ENCODE measurements around the gene APC.

Gene APC

DNA sequence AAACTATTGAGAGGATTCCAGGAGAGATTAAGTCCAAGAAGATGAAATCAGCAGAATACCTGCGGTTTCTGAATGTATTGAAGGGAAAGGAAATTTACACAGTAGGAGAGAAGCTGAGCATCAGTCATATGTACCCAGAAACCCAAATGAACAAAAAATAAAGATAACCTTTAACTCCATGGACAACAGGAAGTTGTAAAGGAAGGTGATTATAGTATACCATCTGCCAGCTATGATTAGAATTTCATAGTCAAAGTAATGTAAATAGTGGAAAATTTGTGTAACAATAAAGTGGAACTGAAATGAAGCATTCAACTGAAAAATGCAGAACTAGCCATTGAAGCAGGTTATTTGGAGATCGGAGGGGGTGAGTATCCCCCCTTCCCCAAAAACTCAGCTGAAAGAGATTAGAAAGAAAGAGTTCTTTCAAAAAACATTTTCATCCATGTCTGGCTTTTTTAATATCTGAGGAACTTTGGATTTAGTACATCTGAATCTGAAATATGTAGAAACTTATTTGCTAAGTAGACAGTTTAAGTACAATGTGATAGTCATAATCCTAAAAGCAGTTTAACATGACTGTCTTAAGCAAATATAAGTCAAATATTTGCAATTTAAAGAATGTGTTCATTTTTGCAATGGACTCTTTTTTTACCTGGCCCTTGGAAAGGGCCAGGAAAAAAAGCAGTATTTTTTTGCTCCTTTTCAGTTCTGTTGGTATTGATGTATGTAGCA, 58.4 kb downstream of the APC start:
- H3K4me3 ChIP-seq (ENCODE audit: low read length), result no peak overlapping the region
- TF ChIP-seq, protein P1, sequence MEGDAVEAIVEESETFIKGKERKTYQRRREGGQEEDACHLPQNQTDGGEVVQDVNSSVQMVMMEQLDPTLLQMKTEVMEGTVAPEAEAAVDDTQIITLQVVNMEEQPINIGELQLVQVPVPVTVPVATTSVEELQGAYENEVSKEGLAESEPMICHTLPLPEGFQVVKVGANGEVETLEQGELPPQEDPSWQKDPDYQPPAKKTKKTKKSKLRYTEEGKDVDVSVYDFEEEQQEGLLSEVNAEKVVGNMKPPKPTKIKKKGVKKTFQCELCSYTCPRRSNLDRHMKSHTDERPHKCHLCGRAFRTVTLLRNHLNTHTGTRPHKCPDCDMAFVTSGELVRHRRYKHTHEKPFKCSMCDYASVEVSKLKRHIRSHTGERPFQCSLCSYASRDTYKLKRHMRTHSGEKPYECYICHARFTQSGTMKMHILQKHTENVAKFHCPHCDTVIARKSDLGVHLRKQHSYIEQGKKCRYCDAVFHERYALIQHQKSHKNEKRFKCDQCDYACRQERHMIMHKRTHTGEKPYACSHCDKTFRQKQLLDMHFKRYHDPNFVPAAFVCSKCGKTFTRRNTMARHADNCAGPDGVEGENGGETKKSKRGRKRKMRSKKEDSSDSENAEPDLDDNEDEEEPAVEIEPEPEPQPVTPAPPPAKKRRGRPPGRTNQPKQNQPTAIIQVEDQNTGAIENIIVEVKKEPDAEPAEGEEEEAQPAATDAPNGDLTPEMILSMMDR (IDR thresholded peaks at IDR 0.05; ENCODE audit: low read length), result no peak
- TF ChIP-seq EZH2 (optimal IDR thresholded peaks at IDR 0.05; ENCODE audit: low read depth, low read length) (no peak), EZH2phosphoT487 (IDR thresholded peaks at IDR 0.05; ENCODE audit: low read length) (no peak)
- H3K27ac ChIP-seq (ENCODE audit: low read length), result no peak overlapping the region
- H3K9ac ChIP-seq (ENCODE audit: low read length), result no peak overlapping the region
- H3F3A ChIP-seq (ENCODE audit: insufficient read depth, low read length), result no peaks in the 10 kb centered on the region
- no peaks in the 10 kb centered on the region for H3K9me2 ChIP-seq (replicated peaks; ENCODE audit: insufficient read depth, low read length)
- no peaks in the 10 kb centered on the region for H3K79me2 ChIP-seq (ENCODE audit: low read length)
- H3K27me3 ChIP-seq (replicated peaks; ENCODE audit: insufficient read depth, low read length), result no peaks in the 10 kb centered on the region
- no peaks in the 10 kb centered on the region for H3K4me1 ChIP-seq (ENCODE audit: low read length)
- no peaks in the 10 kb centered on the region for H3K9me3 ChIP-seq (replicated peaks; ENCODE audit: insufficient read depth, low read length)
- H3K36me3 ChIP-seq (replicated peaks; ENCODE audit: insufficient read depth, low read length), result no peaks in the 10 kb centered on the region
- no peaks in the 10 kb centered on the region for H4K20me1 ChIP-seq (ENCODE audit: insufficient read depth, low read length)
- no peak for DNase-seq
- H2AFZ ChIP-seq (ENCODE audit: low read length), result no peak overlapping the region
- H3K4me2 ChIP-seq (ENCODE audit: low read depth, low read length), result no peak overlapping the region

DNA sequence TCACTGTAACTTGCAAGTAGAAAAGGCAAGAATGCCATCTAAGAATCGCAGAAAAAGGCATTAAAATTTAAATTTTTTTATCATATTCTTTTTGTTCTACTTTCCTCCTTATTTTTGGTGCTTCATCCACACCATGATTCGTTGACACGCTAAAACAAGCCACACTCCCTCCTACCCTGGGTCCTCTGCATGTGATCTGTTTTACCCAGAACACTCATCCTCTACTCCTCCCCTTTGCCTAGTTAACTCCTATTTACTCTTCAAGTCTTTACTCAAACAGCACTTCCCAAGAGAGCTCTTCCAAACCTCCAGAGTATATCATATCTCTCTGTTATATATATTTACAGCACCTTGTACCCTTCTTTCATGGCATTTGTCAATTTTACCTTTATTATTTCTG, 62.0 kb downstream of the APC start:
- DNase-seq, result no peak
- no peak overlapping the region for H2AFZ ChIP-seq (ENCODE audit: low read length)
- H3K27ac ChIP-seq (ENCODE audit: low read length), result no peak overlapping the region
- no peaks in the 10 kb centered on the region for H3K4me1 ChIP-seq (ENCODE audit: low read length)
- H3K36me3 ChIP-seq (replicated peaks; ENCODE audit: insufficient read depth, low read length), result no peaks in the 10 kb centered on the region
- H3K9me3 ChIP-seq (replicated peaks; ENCODE audit: insufficient read depth, low read length), result no peaks in the 10 kb centered on the region
- H3K9me2 ChIP-seq (replicated peaks; ENCODE audit: insufficient read depth, low read length), result no peaks in the 10 kb centered on the region
- no peaks in the 10 kb centered on the region for H3K79me2 ChIP-seq (ENCODE audit: low read length)
- H3K27me3 ChIP-seq (replicated peaks; ENCODE audit: insufficient read depth, low read length), result no peaks in the 10 kb centered on the region
- no peak overlapping the region for H3K4me2 ChIP-seq (ENCODE audit: low read depth, low read length)
- no peaks in the 10 kb centered on the region for H3F3A ChIP-seq (ENCODE audit: insufficient read depth, low read length)
- no peak overlapping the region for H3K4me3 ChIP-seq (ENCODE audit: low read length)
- no peak overlapping the region for H3K9ac ChIP-seq (ENCODE audit: low read length)
- H4K20me1 ChIP-seq (ENCODE audit: insufficient read depth, low read length), result no peaks in the 10 kb centered on the region
- no peak for TF ChIP-seq EZH2 (optimal IDR thresholded peaks at IDR 0.05; ENCODE audit: low read depth, low read length)
- TF ChIP-seq, protein P1 (IDR thresholded peaks at IDR 0.05; ENCODE audit: low read length), result no peak
- TF ChIP-seq EZH2phosphoT487 (IDR thresholded peaks at IDR 0.05; ENCODE audit: low read length), result no peak

DNA sequence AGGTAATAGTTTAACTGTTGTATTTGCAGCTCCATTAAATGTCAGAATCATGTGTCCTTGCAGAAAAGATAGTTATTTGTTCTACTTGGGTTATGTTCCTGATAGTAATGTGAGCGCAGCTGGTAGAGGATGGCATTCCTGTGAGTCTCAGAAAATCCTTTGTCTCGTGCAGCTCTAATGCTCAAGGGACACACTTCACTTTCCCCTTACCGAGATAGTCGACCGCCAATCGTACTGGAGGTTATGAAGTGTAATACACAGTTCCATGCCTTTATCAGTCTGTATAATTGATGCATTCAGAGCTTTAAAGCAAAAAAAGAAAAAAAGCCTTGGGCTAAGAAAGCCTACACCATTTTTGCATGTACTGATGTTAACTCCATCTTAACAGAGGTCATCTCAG, 63.2 kb downstream of the APC start:
- Histone ChIP-seq H3K4me1 (ENCODE audit: low read length) (no peaks in the 10 kb centered on the region), H2AFZ (ENCODE audit: low read length) (no peak overlapping the region), H3K9me2 (replicated peaks; ENCODE audit: insufficient read depth, low read length) (no peaks in the 10 kb centered on the region), H3F3A (ENCODE audit: insufficient read depth, low read length) (no peaks in the 10 kb centered on the region), H3K9ac (ENCODE audit: low read length) (no peak overlapping the region), H3K4me2 (ENCODE audit: low read depth, low read length) (no peak overlapping the region), H3K9me3 (replicated peaks; ENCODE audit: insufficient read depth, low read length) (no peaks in the 10 kb centered on the region), H3K79me2 (ENCODE audit: low read length) (no peaks in the 10 kb centered on the region), H3K27ac (ENCODE audit: low read length) (no peak overlapping the region), H4K20me1 (ENCODE audit: insufficient read depth, low read length) (no peaks in the 10 kb centered on the region), H3K36me3 (replicated peaks; ENCODE audit: insufficient read depth, low read length) (no peaks in the 10 kb centered on the region), H3K4me3 (ENCODE audit: low read length) (no peak overlapping the region), H3K27me3 (replicated peaks; ENCODE audit: insufficient read depth, low read length) (no peaks in the 10 kb centered on the region)
- no peak for DNase-seq
- TF ChIP-seq, protein P1 (IDR thresholded peaks at IDR 0.05; ENCODE audit: low read length), result no peak
- TF ChIP-seq EZH2phosphoT487 (IDR thresholded peaks at IDR 0.05; ENCODE audit: low read length) (no peak), EZH2 (optimal IDR thresholded peaks at IDR 0.05; ENCODE audit: low read depth, low read length) (no peak)
